Measurements from ENCODE around the gene SEC31A. TPM values are rescaled to one million over a fixed set of nuclear protein-coding genes. Genes with fewer than 3 reads are reported as not detected.

Gene SEC31A
- total and polyA plus RNA-seq, 2 of the 4 experiments (the other 2 are of a cell fraction) = 278 to 366 TPM

- H3K27me3 ChIP-seq (ENCODE audit: control insufficient read depth, insufficient read depth, low read length) = no peaks in the 10 kb centered on the region
- ChIA-PET CTCF (no interaction called here), POLR2A (ENCODE audit: unreplicated experiment) (no interaction called here)
- WGBS, 2 experiments (ENCODE audit: extremely low coverage in 2 of 2, insufficient read length in 1 of 2) = no CpG with 5 or more reads among the region's 5 CpGs
- H3K36me3 ChIP-seq (ENCODE audit: control insufficient read depth, insufficient read depth, low read length) = peaks cover 7% of the 10 kb centered on the region
- no peak overlapping the region for H2BK5ac ChIP-seq (ENCODE audit: low read depth, low read length, poor library complexity, severe bottlenecking)
- H3K23ac ChIP-seq (ENCODE audit: low read depth, low read length) = no peak overlapping the region
- H3K4me3 ChIP-seq (ENCODE audit: insufficient read depth, low read depth, low read length) = no peak overlapping the region
- H2AK9ac ChIP-seq (replicated peaks; ENCODE audit: low read depth, low read length, poor library complexity) = no peak overlapping the region
- H3K9me3 ChIP-seq (ENCODE audit: control insufficient read depth, insufficient read depth, low read length) = no peaks in the 10 kb centered on the region
- in situ Hi-C loops (cut with MboI; ENCODE audit: low sequenced_read_pairs) (no loop called here), intact Hi-C loops (cut with micrococcal nuclease) (no loop called here), dilution Hi-C loops (cut with HindIII; ENCODE audit: low sequenced_read_pairs, unreplicated experiment) (no loop called here)
- no peaks in the 10 kb centered on the region for H3K4me1 ChIP-seq (ENCODE audit: control insufficient read depth, insufficient read depth, low read length)
- no peak overlapping the region for H3K18ac ChIP-seq (ENCODE audit: low read depth, low read length)
- DNase-seq = no peak
- no peak overlapping the region for H3K27ac ChIP-seq (ENCODE audit: insufficient read depth, low read length)
- no peak overlapping the region for H3K56ac ChIP-seq (ENCODE audit: extremely low read depth, insufficient read depth, low read length)
- no peak overlapping the region for H3K14ac ChIP-seq (replicated peaks; ENCODE audit: low read depth, low read length)
- H2AK5ac ChIP-seq (ENCODE audit: low read depth, low read length) = no peak overlapping the region
- no peak overlapping the region for H4K91ac ChIP-seq (ENCODE audit: insufficient read depth, low read depth, low read length)
- BruUV-seq (replicated peaks) = no TSS peak
- no peak for TF ChIP-seq SMC3 (IDR thresholded peaks at IDR 0.05; ENCODE audit: low read depth, low read length)
- no peak for TF ChIP-seq CTCF (conservative IDR thresholded peaks at IDR 0.05; ENCODE audit: low read depth, low read length)
- TF ChIP-seq RAD21 (IDR thresholded peaks at IDR 0.05; ENCODE audit: low read length) = no peak
- no peak for TF ChIP-seq BHLHE40 (IDR thresholded peaks at IDR 0.05; ENCODE audit: low read depth, low read length)
- no peaks in the 10 kb centered on the region for H4K20me1 ChIP-seq (ENCODE audit: insufficient read depth, low read length)
- no peak overlapping the region for H4K8ac ChIP-seq (ENCODE audit: low read depth in 2 of 2, low read length in 2 of 2)
- no peak overlapping the region for H3K9ac ChIP-seq (ENCODE audit: low read depth, low read length)
- no peaks in the 10 kb centered on the region; a peak in 1 of 4 replicates for H3K79me1 ChIP-seq (ENCODE audit: low read depth in 1 of 2, low read length in 2 of 2)
- H2BK120ac ChIP-seq (ENCODE audit: low read depth, low read length) = no peak overlapping the region
- H4K5ac ChIP-seq (ENCODE audit: low read depth, low read length) = no peak overlapping the region
- H3K4me2 ChIP-seq (ENCODE audit: low read depth, low read length) = no peak overlapping the region
- ATAC-seq (ENCODE audit: low read depth) = no peak
- H2BK15ac ChIP-seq (ENCODE audit: low read depth, low read length) = no peak overlapping the region
- no peak overlapping the region for H2AFZ ChIP-seq (replicated peaks; ENCODE audit: low read length, poor library complexity)
- no peak overlapping the region for H2BK20ac ChIP-seq (ENCODE audit: low read depth, low read length)
- no peak overlapping the region for H3K4ac ChIP-seq (ENCODE audit: low read depth, low read length)
- peaks cover 3% of the 10 kb centered on the region; the same call in 1 of the 2 replicates for H3K9me1 ChIP-seq (ENCODE audit: insufficient read depth, low read length)
Measured at GRCh38 chr4:82930848-82931755, 40.1 kb upstream of the SEC31A start.

Data from IMR-90 (cell line).